ENCODE measurements around the gene C14orf119. TPM values are rescaled to one million over a fixed set of nuclear protein-coding genes. Genes with fewer than 3 reads are reported as not detected.

Gene C14orf119
- total RNA-seq, 1 donor from 2014 or later = 40.3 TPM

DNA sequence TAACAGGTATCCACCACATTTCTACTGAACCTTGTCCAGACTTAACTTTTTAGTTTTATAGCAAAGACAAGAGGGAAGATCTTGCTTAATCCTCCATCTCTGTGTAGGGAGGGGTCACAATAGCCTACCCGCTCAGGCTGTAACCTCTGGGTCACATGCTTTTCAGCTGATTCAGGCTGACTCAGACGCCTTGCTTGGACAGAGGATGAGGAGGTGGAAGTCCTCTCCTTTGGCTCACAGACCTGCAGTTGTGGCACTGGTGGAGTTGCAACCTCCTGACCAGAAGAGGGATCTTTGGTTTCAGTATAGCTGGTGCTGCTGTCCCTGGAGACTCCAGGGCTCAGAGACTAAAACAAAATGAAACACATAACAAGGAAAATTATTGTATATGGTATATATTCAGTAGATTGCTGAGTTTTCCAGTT is 16.6 kb upstream of the C14orf119 start:
- Mint-ChIP-seq H3K4me3 (ENCODE audit: unreplicated experiment) (no peak overlapping the region), H3K4me1 (ENCODE audit: low read depth, unreplicated experiment) (peaks cover 4% of the 10 kb centered on the region), H3K9me3 (ENCODE audit: unreplicated experiment) (peaks cover 1% of the 10 kb centered on the region), H3K27me3 (ENCODE audit: unreplicated experiment) (peaks cover 2% of the 10 kb centered on the region), H3K27ac (ENCODE audit: unreplicated experiment) (no peak overlapping the region), H3K36me3 (ENCODE audit: unreplicated experiment) (peaks cover 5% of the 10 kb centered on the region)
- TF ChIP-seq, protein P1, sequence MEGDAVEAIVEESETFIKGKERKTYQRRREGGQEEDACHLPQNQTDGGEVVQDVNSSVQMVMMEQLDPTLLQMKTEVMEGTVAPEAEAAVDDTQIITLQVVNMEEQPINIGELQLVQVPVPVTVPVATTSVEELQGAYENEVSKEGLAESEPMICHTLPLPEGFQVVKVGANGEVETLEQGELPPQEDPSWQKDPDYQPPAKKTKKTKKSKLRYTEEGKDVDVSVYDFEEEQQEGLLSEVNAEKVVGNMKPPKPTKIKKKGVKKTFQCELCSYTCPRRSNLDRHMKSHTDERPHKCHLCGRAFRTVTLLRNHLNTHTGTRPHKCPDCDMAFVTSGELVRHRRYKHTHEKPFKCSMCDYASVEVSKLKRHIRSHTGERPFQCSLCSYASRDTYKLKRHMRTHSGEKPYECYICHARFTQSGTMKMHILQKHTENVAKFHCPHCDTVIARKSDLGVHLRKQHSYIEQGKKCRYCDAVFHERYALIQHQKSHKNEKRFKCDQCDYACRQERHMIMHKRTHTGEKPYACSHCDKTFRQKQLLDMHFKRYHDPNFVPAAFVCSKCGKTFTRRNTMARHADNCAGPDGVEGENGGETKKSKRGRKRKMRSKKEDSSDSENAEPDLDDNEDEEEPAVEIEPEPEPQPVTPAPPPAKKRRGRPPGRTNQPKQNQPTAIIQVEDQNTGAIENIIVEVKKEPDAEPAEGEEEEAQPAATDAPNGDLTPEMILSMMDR (IDR thresholded peaks at IDR 0.05; ENCODE audit: partially characterized antibody, unreplicated experiment) = no peak
- no peak for DNase-seq

GRCh38 chr14:23079716-23080115 is 15.6 kb upstream of the C14orf119 start:
- no peak for DNase-seq
- Mint-ChIP-seq H3K27ac (ENCODE audit: unreplicated experiment) (no peak overlapping the region), H3K27me3 (ENCODE audit: unreplicated experiment) (peaks cover 2% of the 10 kb centered on the region), H3K36me3 (ENCODE audit: unreplicated experiment) (peaks cover 5% of the 10 kb centered on the region), H3K4me1 (ENCODE audit: low read depth, unreplicated experiment) (peaks cover 4% of the 10 kb centered on the region), H3K9me3 (ENCODE audit: unreplicated experiment) (peaks cover 1% of the 10 kb centered on the region), H3K4me3 (ENCODE audit: unreplicated experiment) (no peak overlapping the region)
- TF ChIP-seq, protein P1 (IDR thresholded peaks at IDR 0.05; ENCODE audit: partially characterized antibody, unreplicated experiment) = no peak

DNA sequence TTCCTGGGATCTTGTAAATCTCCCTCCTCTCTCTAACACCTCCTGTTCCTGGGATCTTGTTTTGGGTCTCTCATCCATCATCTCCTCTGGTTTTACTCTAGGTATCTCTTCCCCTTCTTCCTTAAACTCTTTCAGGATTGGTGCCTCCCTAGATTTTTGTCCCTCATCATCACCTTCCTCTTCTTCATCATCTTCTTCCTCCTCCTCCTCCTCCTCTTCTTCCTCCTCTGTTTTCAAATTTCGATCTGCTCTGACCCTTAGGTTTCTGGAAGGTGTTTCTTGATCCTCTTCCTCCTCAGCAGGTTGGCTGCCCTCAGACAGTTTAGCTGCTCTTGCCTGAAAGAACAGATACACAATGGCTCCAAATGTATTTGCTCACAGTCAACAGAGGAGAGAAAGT is 14.8 kb upstream of the C14orf119 start:
- no peak for DNase-seq
- H3K9me3 Mint-ChIP-seq (ENCODE audit: unreplicated experiment) = peaks cover 1% of the 10 kb centered on the region
- H3K4me1 Mint-ChIP-seq (ENCODE audit: low read depth, unreplicated experiment) = peaks cover 1% of the 10 kb centered on the region
- no peak overlapping the region for H3K4me3 Mint-ChIP-seq (ENCODE audit: unreplicated experiment)
- peaks cover 2% of the 10 kb centered on the region for H3K27me3 Mint-ChIP-seq (ENCODE audit: unreplicated experiment)
- H3K27ac Mint-ChIP-seq (ENCODE audit: unreplicated experiment) = no peak overlapping the region
- peaks cover 5% of the 10 kb centered on the region for H3K36me3 Mint-ChIP-seq (ENCODE audit: unreplicated experiment)
- TF ChIP-seq, protein P1 (IDR thresholded peaks at IDR 0.05; ENCODE audit: partially characterized antibody, unreplicated experiment) = no peak

GRCh38 chr14:23085458-23085857 is 9.8 kb upstream of the C14orf119 start:
- no peaks in the 10 kb centered on the region for H3K4me1 Mint-ChIP-seq (ENCODE audit: low read depth, unreplicated experiment)
- no peak overlapping the region for H3K27ac Mint-ChIP-seq (ENCODE audit: unreplicated experiment)
- H3K27me3 Mint-ChIP-seq (ENCODE audit: unreplicated experiment) = no peaks in the 10 kb centered on the region
- peaks cover under 1% of the 10 kb centered on the region for H3K36me3 Mint-ChIP-seq (ENCODE audit: unreplicated experiment)
- H3K9me3 Mint-ChIP-seq (ENCODE audit: unreplicated experiment) = no peaks in the 10 kb centered on the region
- TF ChIP-seq, protein P1 (IDR thresholded peaks at IDR 0.05; ENCODE audit: partially characterized antibody, unreplicated experiment) = no peak
- no peak for DNase-seq
- H3K4me3 Mint-ChIP-seq (ENCODE audit: unreplicated experiment) = no peak overlapping the region

- Mint-ChIP-seq H3K27ac (ENCODE audit: unreplicated experiment) (no peak overlapping the region), H3K4me3 (ENCODE audit: unreplicated experiment) (no peak overlapping the region)
- no peak for DNase-seq
Measured at GRCh38 chr14:23086565-23086964, 8.7 kb upstream of the C14orf119 start.

More at GRCh38 chr14:23086565-23086964, 8.7 kb upstream of the C14orf119 start:
- H3K36me3 Mint-ChIP-seq (ENCODE audit: unreplicated experiment) = no peaks in the 10 kb centered on the region
- no peaks in the 10 kb centered on the region for H3K27me3 Mint-ChIP-seq (ENCODE audit: unreplicated experiment)
- TF ChIP-seq, protein P1 (IDR thresholded peaks at IDR 0.05; ENCODE audit: partially characterized antibody, unreplicated experiment) = no peak
- no peaks in the 10 kb centered on the region for H3K9me3 Mint-ChIP-seq (ENCODE audit: unreplicated experiment)
- no peaks in the 10 kb centered on the region for H3K4me1 Mint-ChIP-seq (ENCODE audit: low read depth, unreplicated experiment)
